ENCODE results near the gene ZFP91. TPM values are rescaled to one million over a fixed set of nuclear protein-coding genes. Genes with fewer than 3 reads are reported as not detected.

ZFP91 gene
- total and polyA plus RNA-seq, 2 of the 13 experiments (the other 11 are each of a cell fraction or from before 2014, with no cell fraction given): 13.5 to 38.6 TPM

- FAIRE-seq (no peak), ATAC-seq (no peak), DNase-seq (ENCODE audit: low spot score) (no peak)
- POLR2A ChIA-PET: no interaction called here
- H3K4me2 ChIP-seq (ENCODE audit: low read depth, low read length): no peak overlapping the region
- peaks cover 13% of the 10 kb centered on the region; the same call in 1 of the 2 replicates for H3K9me3 ChIP-seq (ENCODE audit: low read length)
- H3K36me3 ChIP-seq (replicated peaks in 1 of 2; ENCODE audit: control insufficient read depth in 1 of 2, insufficient read depth in 2 of 2, low read length in 2 of 2): no peaks in the 10 kb centered on the region
- in situ Hi-C loops (cut with HindIII; ENCODE audit: extremely low pct_ligation_motif_present, low pct_unique_long_range_greater_than_20kb) (no loop called here), intact Hi-C loops (cut with micrococcal nuclease; ENCODE audit: unreplicated experiment) (no loop called here)
- WGBS (ENCODE audit: low lambda C conversion rate): 66% methylated on average over 3 of the region's 3 CpGs
- BruUV-seq (replicated peaks): no TSS peak
- no peaks in the 10 kb centered on the region for H3K79me2 ChIP-seq (ENCODE audit: insufficient read depth, low read length)
- no peak for TF ChIP-seq ONECUT2 (CRISPR knock-in tag; IDR thresholded peaks at IDR 0.05)
- TF ChIP-seq IKZF1 (IDR thresholded peaks at IDR 0.05): no peak
- TF ChIP-seq CHCHD3 (CRISPR knock-in tag; IDR thresholded peaks at IDR 0.05): no peak
- TF ChIP-seq ZBTB38 (CRISPR knock-in tag; IDR thresholded peaks at IDR 0.05): no peak
- TF ChIP-seq NFATC3 (CRISPR knock-in tag; IDR thresholded peaks at IDR 0.05): no peak
- TF ChIP-seq ZKSCAN1 (IDR thresholded peaks at IDR 0.05; ENCODE audit: low read length): no peak
- TF ChIP-seq ESRRA (CRISPR knock-in tag; IDR thresholded peaks at IDR 0.05; ENCODE audit: low read depth): no peak
- H3K4me1 ChIP-seq (ENCODE audit: insufficient read depth, low read length): no peaks in the 10 kb centered on the region
- no peak overlapping the region for H2AFZ ChIP-seq (ENCODE audit: low read length)
- H3K27me3 ChIP-seq (ENCODE audit: control insufficient read depth in 1 of 2, insufficient read depth in 2 of 2, low read length in 2 of 2): no peaks in the 10 kb centered on the region
- H3K9ac ChIP-seq (ENCODE audit: insufficient read depth, low read depth, low read length): no peak overlapping the region
- no peak overlapping the region for H3K4me3 ChIP-seq (replicated peaks in 1 of 3; ENCODE audit: insufficient read depth in 1 of 3, low read depth in 2 of 3, low read length in 3 of 3)
- CTCF ChIA-PET (ENCODE audit: low intra/inter-chr PET ratio, low total read pairs): no interaction called here
- no peaks in the 10 kb centered on the region for H4K20me1 ChIP-seq (ENCODE audit: insufficient read depth, low read length)
- no peak overlapping the region for H3K27ac ChIP-seq (ENCODE audit: extremely low read length, insufficient read depth, low read length)
Observed at GRCh38 chr11:58641341-58641740, 62.5 kb downstream of the ZFP91 start.

- in situ Hi-C loops (cut with HindIII; ENCODE audit: extremely low pct_ligation_motif_present, low pct_unique_long_range_greater_than_20kb): no loop called here
- no peaks in the 10 kb centered on the region for H3K79me2 ChIP-seq (ENCODE audit: insufficient read depth, low read length)
- intact Hi-C loops (cut with micrococcal nuclease; ENCODE audit: unreplicated experiment): no loop called here
- H3K27ac ChIP-seq (ENCODE audit: extremely low read length, insufficient read depth, low read length): no peak overlapping the region
- CTCF ChIA-PET (ENCODE audit: low intra/inter-chr PET ratio, low total read pairs): no interaction called here
- no peak for ATAC-seq
- H3K9ac ChIP-seq (ENCODE audit: insufficient read depth, low read depth, low read length): no peak overlapping the region
- H3K36me3 ChIP-seq (replicated peaks in 1 of 2; ENCODE audit: control insufficient read depth in 1 of 2, insufficient read depth in 2 of 2, low read length in 2 of 2): no peaks in the 10 kb centered on the region
- no peaks in the 10 kb centered on the region for H4K20me1 ChIP-seq (ENCODE audit: insufficient read depth, low read length)
- H3K9me3 ChIP-seq (ENCODE audit: low read length): peaks cover 16% of the 10 kb centered on the region; the same call in 1 of the 2 replicates
- POLR2A ChIA-PET: no interaction called here
- no peaks in the 10 kb centered on the region for H3K4me1 ChIP-seq (ENCODE audit: insufficient read depth, low read length)
- DNase-seq (ENCODE audit: low spot score): no peak
- no peak overlapping the region for H3K4me2 ChIP-seq (ENCODE audit: low read depth, low read length)
- H2AFZ ChIP-seq (ENCODE audit: low read length): no peak overlapping the region
- FAIRE-seq: no peak
- BruUV-seq (replicated peaks): no TSS peak
- WGBS (ENCODE audit: low lambda C conversion rate): 4% methylated on average over 7 of the region's 7 CpGs
- H3K4me3 ChIP-seq (replicated peaks in 1 of 3; ENCODE audit: insufficient read depth in 1 of 3, low read depth in 2 of 3, low read length in 3 of 3): no peak overlapping the region
- TF ChIP-seq, protein P1, sequence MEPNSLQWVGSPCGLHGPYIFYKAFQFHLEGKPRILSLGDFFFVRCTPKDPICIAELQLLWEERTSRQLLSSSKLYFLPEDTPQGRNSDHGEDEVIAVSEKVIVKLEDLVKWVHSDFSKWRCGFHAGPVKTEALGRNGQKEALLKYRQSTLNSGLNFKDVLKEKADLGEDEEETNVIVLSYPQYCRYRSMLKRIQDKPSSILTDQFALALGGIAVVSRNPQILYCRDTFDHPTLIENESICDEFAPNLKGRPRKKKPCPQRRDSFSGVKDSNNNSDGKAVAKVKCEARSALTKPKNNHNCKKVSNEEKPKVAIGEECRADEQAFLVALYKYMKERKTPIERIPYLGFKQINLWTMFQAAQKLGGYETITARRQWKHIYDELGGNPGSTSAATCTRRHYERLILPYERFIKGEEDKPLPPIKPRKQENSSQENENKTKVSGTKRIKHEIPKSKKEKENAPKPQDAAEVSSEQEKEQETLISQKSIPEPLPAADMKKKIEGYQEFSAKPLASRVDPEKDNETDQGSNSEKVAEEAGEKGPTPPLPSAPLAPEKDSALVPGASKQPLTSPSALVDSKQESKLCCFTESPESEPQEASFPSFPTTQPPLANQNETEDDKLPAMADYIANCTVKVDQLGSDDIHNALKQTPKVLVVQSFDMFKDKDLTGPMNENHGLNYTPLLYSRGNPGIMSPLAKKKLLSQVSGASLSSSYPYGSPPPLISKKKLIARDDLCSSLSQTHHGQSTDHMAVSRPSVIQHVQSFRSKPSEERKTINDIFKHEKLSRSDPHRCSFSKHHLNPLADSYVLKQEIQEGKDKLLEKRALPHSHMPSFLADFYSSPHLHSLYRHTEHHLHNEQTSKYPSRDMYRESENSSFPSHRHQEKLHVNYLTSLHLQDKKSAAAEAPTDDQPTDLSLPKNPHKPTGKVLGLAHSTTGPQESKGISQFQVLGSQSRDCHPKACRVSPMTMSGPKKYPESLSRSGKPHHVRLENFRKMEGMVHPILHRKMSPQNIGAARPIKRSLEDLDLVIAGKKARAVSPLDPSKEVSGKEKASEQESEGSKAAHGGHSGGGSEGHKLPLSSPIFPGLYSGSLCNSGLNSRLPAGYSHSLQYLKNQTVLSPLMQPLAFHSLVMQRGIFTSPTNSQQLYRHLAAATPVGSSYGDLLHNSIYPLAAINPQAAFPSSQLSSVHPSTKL (CRISPR knock-in tag; IDR thresholded peaks at IDR 0.05): no peak
- no peaks in the 10 kb centered on the region for H3K27me3 ChIP-seq (ENCODE audit: control insufficient read depth in 1 of 2, insufficient read depth in 2 of 2, low read length in 2 of 2)
Observed at GRCh38 chr11:58641803-58642581, 63.1 kb downstream of the ZFP91 start.
